AG04449 (cell line): Measurements from ENCODE around the gene DPPA2.

Experiments used
- CTCF ChIA-PET: fragments of 350-600 bp; formaldehyde crosslinking; extraction: SDS; loops from one replicate; lab custom pipeline; 2021; ENCODE audit warnings: antibody characterized with exemption; lab: Yijun Ruan, JAX
- POLR2A ChIA-PET: fragments of 400-600, 350-600 bp; formaldehyde crosslinking; extraction: SDS; loops from one replicate; lab custom pipeline; 2020; ENCODE audit warnings: antibody characterized with exemption, inconsistent platforms; lab: Yijun Ruan, JAX
- DNase-seq: peaks from one replicate; pipeline ENCODE4 v3.0.0-alpha.2; 2010; ENCODE audit warnings: low read depth, low spot score
- H3K4me3 ChIP-seq: 2 replicates; pipeline ENCODE4 v1.5.1; 2011; ENCODE audit warnings: low read depth, mild to moderate bottlenecking, control low read depth, low read length
- CTCF ChIP-seq: IDR thresholded peaks from one replicate; pipeline ENCODE4 v1.5.1; 2011; ENCODE audit warnings: mild to moderate bottlenecking, moderate library complexity, low read length, control low read depth, inconsistent platforms; ENCODE audit not compliant: insufficient read depth; ENCODE audit errors: missing control alignments

DPPA2 gene

GRCh38 chr3:109339197-109339596 lies 22.9 kb upstream of the DPPA2 start:
- no peak for DNase-seq
- H3K4me3 ChIP-seq, result no peak overlapping the region
- no peak for TF ChIP-seq CTCF
- ChIA-PET CTCF (no interaction called here), POLR2A (no interaction called here)

DNA sequence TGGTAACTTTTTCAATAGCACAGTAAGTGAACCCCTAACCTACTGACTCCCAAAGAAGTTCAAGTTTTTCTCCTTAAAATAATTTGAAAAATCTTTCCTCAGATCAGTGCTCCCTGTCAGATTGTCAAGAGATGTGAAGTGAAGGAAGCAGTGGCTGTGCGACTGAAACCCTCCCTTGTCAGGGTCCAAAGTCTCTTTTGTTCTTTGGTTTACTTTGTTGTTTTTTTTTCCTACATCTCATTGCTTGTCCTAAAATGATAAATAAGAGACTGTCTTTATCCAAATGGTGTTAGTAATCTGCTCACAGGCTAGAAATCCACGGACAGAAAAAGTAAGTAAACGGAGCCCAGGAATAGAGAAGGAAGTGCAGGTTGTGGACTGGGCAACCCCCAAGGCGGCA lies 22.0 kb upstream of the DPPA2 start:
- CTCF ChIA-PET, result no interaction called here
- no peak overlapping the region for H3K4me3 ChIP-seq
- no peak for DNase-seq
- POLR2A ChIA-PET, result no interaction called here
- TF ChIP-seq CTCF, result no peak

- no peak for TF ChIP-seq CTCF
- no peak within 1 kb of the TSS for H3K4me3 ChIP-seq
- ChIA-PET CTCF (no interaction called here), POLR2A (no interaction called here)
- DNase-seq, result no peak
Observed at GRCh38 chr3:109337393-109337792, 21.1 kb upstream of the DPPA2 start, which contains the start of gene DPPA4. Gene DPPA4, minus strand, starts transcription at chr3:109337546. Its CDS starts 29 bp downstream, at chr3:109337517.

DNA sequence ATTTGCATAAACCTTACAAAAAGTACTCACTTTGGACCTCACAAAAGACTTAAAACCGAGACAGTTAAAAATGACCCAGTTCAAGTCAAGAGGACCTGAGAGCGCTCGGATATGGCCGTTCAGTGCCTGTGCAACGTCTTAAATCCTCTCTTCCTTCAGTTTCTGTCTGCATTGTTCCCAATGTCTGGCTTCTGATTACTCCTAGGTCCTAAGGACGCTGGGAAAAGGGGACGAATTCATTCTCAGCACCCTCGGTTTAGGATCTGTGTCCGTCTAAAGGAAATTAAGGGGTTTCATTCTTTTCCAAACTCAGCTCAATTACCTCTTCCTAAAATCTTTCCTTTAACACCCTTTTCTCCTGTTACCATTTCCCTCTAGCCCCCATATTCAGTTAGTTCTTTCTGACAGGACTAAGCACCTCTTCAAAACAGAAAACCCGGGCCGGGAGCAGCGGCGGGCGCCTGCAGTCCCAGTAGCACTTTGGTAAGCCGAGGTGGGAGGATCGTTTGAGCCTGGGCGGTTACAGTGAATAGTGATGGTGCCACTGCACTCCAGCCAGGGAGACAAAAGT lies 20.1 kb upstream of the DPPA2 start:
- POLR2A ChIA-PET, result no interaction called here
- TF ChIP-seq CTCF, result no peak
- DNase-seq, result no peak
- CTCF ChIA-PET, result no interaction called here
- H3K4me3 ChIP-seq, result no peak overlapping the region

DNA sequence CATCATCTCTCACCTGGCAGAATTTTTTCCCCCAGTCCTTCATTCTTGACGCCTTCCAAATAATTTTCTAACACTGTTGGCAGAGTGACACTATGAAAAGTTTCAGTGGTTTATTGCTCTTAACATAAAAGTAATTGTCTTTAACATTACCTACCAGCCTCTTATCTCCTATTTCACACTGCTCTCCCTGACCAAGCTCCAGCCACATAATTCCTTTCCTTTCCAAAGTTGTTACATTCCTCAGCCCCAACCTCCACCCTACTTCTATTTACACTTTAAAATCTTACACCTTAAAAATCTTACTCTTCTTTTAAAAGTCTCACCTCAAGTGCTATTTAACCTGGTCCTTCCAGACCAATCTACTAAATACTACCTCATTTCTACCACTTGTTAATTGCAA lies 18.3 kb upstream of the DPPA2 start:
- no peak overlapping the region for H3K4me3 ChIP-seq
- no peak for DNase-seq
- no peak for TF ChIP-seq CTCF
- ChIA-PET POLR2A (no interaction called here), CTCF (no interaction called here)

- TF ChIP-seq CTCF, result no peak
- DNase-seq, result no peak
- no peak overlapping the region for H3K4me3 ChIP-seq
- ChIA-PET CTCF (no interaction called here), POLR2A (no interaction called here)
Observed at GRCh38 chr3:109331692-109332091, 15.4 kb upstream of the DPPA2 start.
